Mammary microvascular endothelial cell (primary cell): Measurements from ENCODE around the gene CREG1. TPM values are rescaled to one million over a fixed set of nuclear protein-coding genes. Genes with fewer than 3 reads are reported as not detected.

Experiments
- total RNA-seq: library from RNA; depleted of rRNA; stranded (reverse); fragments of >200 nt; gene quantifications from 2 replicates; pipeline ENCODE4 v1.2.3, GENCODE V29; 2015

The CREG1 gene
- total RNA-seq, result 73.6 and 81.1 TPM in 2 replicates

DNA sequence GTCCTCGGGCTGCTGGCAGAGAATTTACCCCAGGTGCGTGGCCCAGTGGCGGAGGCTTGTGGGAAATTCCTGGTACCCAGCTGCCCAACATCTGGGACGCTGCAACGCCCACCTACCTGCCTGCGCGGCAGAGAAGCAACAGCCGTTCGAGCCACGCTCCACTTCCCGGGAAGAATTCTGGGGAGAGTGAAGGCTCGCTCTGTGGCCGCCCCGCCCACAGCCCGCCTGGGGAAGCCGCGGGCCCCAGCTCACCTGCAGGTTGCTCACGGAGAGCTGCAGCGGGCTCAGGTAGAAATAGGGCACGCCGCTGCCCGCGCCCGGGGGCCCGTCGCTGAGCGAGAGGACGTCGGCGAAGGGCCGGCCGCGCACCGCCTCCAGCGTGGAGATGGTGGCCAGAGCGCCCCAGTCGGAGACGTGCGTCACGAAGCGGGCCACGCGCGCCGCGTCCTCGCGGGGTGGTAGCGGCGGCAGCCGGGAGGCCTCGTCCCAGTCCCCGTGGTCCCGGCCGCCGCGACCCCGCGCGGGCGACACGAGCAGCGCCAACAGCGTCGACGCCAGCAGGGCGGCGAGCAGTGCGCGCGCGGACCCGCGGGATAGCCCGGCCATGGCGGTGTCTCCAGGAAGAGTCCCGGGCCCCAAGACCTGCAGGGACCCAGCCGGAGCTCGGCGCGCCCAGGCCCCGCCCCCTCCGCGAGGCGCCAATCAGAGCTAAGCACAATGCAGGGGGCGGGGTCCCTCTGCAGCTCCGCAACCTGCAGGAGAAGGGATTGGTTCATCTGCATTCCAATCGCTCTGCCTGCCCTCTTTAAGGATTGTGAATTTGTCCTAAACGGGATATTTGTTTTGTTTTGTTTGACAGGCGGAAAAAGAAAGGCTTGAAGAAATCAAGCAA lies at the start of gene CREG1:
TSS of gene CREG1 (minus strand) at position 627 of the 892 bp plus-strand sequence.

DNA sequence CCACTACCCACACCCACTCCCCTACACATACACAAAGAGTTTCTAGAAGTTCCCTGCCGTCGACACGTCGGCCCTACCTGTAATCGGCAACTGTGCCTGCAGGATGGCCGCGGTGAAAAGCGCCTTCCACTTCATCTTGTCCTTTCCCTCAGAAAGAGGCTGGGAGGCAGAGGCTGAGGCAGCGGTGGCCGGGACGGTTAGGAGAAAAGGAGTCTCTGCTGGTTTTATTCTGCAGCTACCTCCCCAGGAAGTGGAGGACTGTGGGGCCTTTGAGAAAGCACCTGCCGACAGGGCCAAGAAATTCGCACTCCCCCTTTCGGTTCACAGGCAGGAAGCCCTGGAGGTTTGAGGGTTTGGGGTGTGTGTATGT lies 35.2 kb downstream of the CREG1 start, which contains the start of gene CD247:
TSS of gene CD247 (minus strand) at position 199 of the 370 bp plus-strand sequence. CDS start at position 135, 64 bp downstream.

Other genes with a start within 250 kb of the CREG1 start
- gene CD247, start 35.2 kb downstream of the CREG1 start, total RNA-seq, result not detected in 2 replicates
- 2.5 and 3.5 TPM in 2 replicates for gene RCSD1, start 76.5 kb upstream of the CREG1 start, total RNA-seq
- 66.7 and 73.5 TPM in 2 replicates for gene MPZL1, start 168.2 kb upstream of the CREG1 start, total RNA-seq